ENCODE results near the gene ELOVL5.
A peak's percentile ranks its signal among the peaks of the same experiment; 100 is the strongest.
"Not testable (repeated sequence)": the region's sequence is repeated elsewhere in the genome, so short reads cannot be mapped to it uniquely, and the experiment has no call there.

ELOVL5 gene

DNA sequence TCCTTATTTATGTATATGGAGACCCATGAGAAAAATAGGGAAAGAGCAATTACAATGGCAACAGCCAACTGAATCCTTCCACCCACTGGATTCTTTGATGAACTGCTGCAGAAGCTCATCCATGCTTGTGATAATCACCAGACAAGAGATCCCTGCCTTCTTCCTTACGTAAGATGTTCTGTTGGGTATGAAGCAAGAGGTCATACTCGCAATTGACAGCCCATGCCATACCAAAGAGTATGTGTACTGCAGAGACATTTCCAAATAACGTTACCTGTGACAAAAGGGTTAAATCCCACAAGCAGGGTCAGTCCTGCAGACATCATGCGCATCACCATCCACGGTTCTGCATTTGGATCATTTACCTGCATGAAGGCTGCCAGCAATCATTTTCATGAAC lies 27.8 kb downstream of the ELOVL5 start:
- no peak overlapping the region for H2BK120ac ChIP-seq (ENCODE audit: low read depth, low read length)
- H3K23ac ChIP-seq (ENCODE audit: low read length in 2 of 2) = no peak overlapping the region
- no peaks in the 10 kb centered on the region for H3K36me3 ChIP-seq (ENCODE audit: control insufficient read depth in 1 of 2, insufficient read depth in 2 of 2, low read depth in 1 of 2, low read length in 2 of 2)
- H3K4ac ChIP-seq (ENCODE audit: low read depth in 1 of 2, low read length in 2 of 2) = no peak overlapping the region
- H3K4me2 ChIP-seq (ENCODE audit: low read length, poor library complexity, severe bottlenecking) = no peak overlapping the region
- H2AK5ac ChIP-seq (ENCODE audit: low read length, severe bottlenecking) = no peak overlapping the region
- DNase-seq = peak; percentile 52
- H4K8ac ChIP-seq (ENCODE audit: low read length) = no peak overlapping the region
- no peak overlapping the region for H3K14ac ChIP-seq (ENCODE audit: low read length in 2 of 2)
- H3K18ac ChIP-seq (ENCODE audit: low read depth in 1 of 2, low read length in 2 of 2) = peak overlapping the region in 1 of 2 experiments; percentile 54
- no peak overlapping the region for H3K27ac ChIP-seq (ENCODE audit: low read length, poor library complexity, severe bottlenecking)
- no peak overlapping the region for H2BK5ac ChIP-seq (ENCODE audit: low read depth, low read length, poor library complexity, severe bottlenecking)
- H2BK12ac ChIP-seq (ENCODE audit: low read length in 2 of 2) = peak overlapping the region; percentile 3 to 66
- peaks cover 9% of the 10 kb centered on the region for H3K4me1 ChIP-seq (ENCODE audit: control insufficient read depth, insufficient read depth, low read depth, low read length)
- 91% methylated on average over 5 of the region's 5 CpGs for WGBS
- no peak overlapping the region for H2AFZ ChIP-seq (ENCODE audit: low read depth, low read length)
- no peak overlapping the region for H2BK15ac ChIP-seq (ENCODE audit: low read depth, poor library complexity, severe bottlenecking)
- no peak overlapping the region for H3K4me3 ChIP-seq (ENCODE audit: insufficient read depth in 1 of 2, low read depth in 1 of 2, low read length in 2 of 2)
- H3K27me3 ChIP-seq (ENCODE audit: control insufficient read depth in 1 of 2, insufficient read depth in 1 of 2, low read length in 2 of 2) = no peaks in the 10 kb centered on the region
- H3K79me1 ChIP-seq (replicated peaks; ENCODE audit: low read length, poor library complexity, severe bottlenecking) = peaks cover 15% of the 10 kb centered on the region
- H4K91ac ChIP-seq (ENCODE audit: low read length) = peak overlapping the region; percentile 61
- H3K9ac ChIP-seq (ENCODE audit: low read length) = no peak overlapping the region
- no peaks in the 10 kb centered on the region for H3K9me3 ChIP-seq (ENCODE audit: control insufficient read depth, low read length)

DNA sequence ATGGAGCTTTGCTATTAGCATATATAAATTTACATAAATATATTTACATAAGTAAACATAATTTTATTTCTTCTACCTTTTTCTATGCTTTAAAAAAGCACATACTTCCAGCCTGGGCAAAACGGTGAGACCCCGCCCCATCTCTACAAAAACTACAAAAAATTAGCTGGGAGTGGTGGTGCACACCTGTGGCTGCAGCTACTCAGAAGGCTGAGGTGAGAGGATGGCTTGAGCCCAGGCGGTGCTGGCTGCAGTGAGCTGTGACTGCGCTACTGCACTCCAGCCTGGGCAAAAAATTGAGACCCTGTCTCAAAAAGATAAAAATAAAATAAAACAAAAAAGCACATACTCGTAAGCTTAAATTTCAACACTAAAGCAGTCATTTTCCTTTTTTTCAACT lies 30.3 kb downstream of the ELOVL5 start:
- H2BK120ac ChIP-seq (ENCODE audit: low read depth, low read length) = no peak overlapping the region
- H3K27ac ChIP-seq (ENCODE audit: low read length, poor library complexity, severe bottlenecking) = no peak overlapping the region
- H4K8ac ChIP-seq (ENCODE audit: low read length) = no peak overlapping the region
- no peaks in the 10 kb centered on the region for H3K27me3 ChIP-seq (ENCODE audit: control insufficient read depth in 1 of 2, insufficient read depth in 1 of 2, low read length in 2 of 2)
- no peak overlapping the region for H3K4me3 ChIP-seq (ENCODE audit: insufficient read depth in 1 of 2, low read depth in 1 of 2, low read length in 2 of 2)
- no peak overlapping the region for H2BK12ac ChIP-seq (ENCODE audit: low read length in 2 of 2)
- H2AFZ ChIP-seq (ENCODE audit: low read depth, low read length) = no peak overlapping the region
- no peak for DNase-seq
- H3K9me3 ChIP-seq (ENCODE audit: control insufficient read depth, low read length) = no peaks in the 10 kb centered on the region
- H3K4me2 ChIP-seq (ENCODE audit: low read length, poor library complexity, severe bottlenecking) = no peak overlapping the region
- no peak overlapping the region for H3K4ac ChIP-seq (ENCODE audit: low read depth in 1 of 2, low read length in 2 of 2)
- H2AK5ac ChIP-seq (ENCODE audit: low read length, severe bottlenecking) = no peak overlapping the region
- no peaks in the 10 kb centered on the region for H3K36me3 ChIP-seq (ENCODE audit: control insufficient read depth in 1 of 2, insufficient read depth in 2 of 2, low read depth in 1 of 2, low read length in 2 of 2)
- H3K23ac ChIP-seq (ENCODE audit: low read length in 2 of 2) = no peak overlapping the region
- H4K91ac ChIP-seq (ENCODE audit: low read length) = no peak overlapping the region
- WGBS = 100% methylated on average over 4 of the region's 5 CpGs
- H2BK15ac ChIP-seq (ENCODE audit: low read depth, poor library complexity, severe bottlenecking) = no peak overlapping the region
- H3K14ac ChIP-seq (ENCODE audit: low read length in 2 of 2) = no peak overlapping the region
- no peak overlapping the region for H3K18ac ChIP-seq (ENCODE audit: low read depth in 1 of 2, low read length in 2 of 2)
- H3K9ac ChIP-seq (ENCODE audit: low read length) = no peak overlapping the region
- H3K79me1 ChIP-seq (replicated peaks; ENCODE audit: low read length, poor library complexity, severe bottlenecking) = peaks cover 15% of the 10 kb centered on the region
- peaks cover 5% of the 10 kb centered on the region for H3K4me1 ChIP-seq (ENCODE audit: control insufficient read depth, insufficient read depth, low read depth, low read length)
- H2BK5ac ChIP-seq (ENCODE audit: low read depth, low read length, poor library complexity, severe bottlenecking) = no peak overlapping the region

DNA sequence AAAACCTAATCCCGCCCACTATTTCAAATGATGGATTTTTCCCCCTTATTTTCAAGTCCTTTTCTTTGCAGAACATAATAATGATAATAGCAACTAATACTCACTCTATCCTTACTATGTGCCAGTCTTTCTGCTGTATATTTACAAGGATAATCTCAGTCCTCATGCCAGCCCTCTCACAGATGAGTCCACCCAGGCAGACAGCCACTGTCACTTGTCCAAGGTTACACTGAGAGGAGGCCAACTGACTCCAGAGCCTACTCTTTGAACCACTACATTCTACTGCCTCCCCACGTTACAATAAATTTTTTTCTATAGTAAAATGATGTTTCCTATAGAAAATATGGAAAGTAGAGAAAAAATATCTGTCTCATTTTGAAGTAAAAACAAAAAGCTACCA lies 30.9 kb downstream of the ELOVL5 start:
- Histone ChIP-seq H3K4me2 (ENCODE audit: low read length, poor library complexity, severe bottlenecking) (no peak overlapping the region), H3K4me3 (ENCODE audit: insufficient read depth in 1 of 2, low read depth in 1 of 2, low read length in 2 of 2) (no peak overlapping the region), H2BK15ac (ENCODE audit: low read depth, poor library complexity, severe bottlenecking) (no peak overlapping the region), H2BK12ac (ENCODE audit: low read length in 2 of 2) (no peak overlapping the region), H2BK120ac (ENCODE audit: low read depth, low read length) (no peak overlapping the region), H3K4ac (ENCODE audit: low read depth in 1 of 2, low read length in 2 of 2) (no peak overlapping the region), H2AFZ (ENCODE audit: low read depth, low read length) (no peak overlapping the region), H3K23ac (ENCODE audit: low read length in 2 of 2) (no peak overlapping the region), H4K91ac (ENCODE audit: low read length) (no peak overlapping the region), H2BK5ac (ENCODE audit: low read depth, low read length, poor library complexity, severe bottlenecking) (no peak overlapping the region), H2AK5ac (ENCODE audit: low read length, severe bottlenecking) (no peak overlapping the region), H3K79me1 (replicated peaks; ENCODE audit: low read length, poor library complexity, severe bottlenecking) (peaks cover 15% of the 10 kb centered on the region), H3K4me1 (ENCODE audit: control insufficient read depth, insufficient read depth, low read depth, low read length) (peaks cover 5% of the 10 kb centered on the region), H3K36me3 (ENCODE audit: control insufficient read depth in 1 of 2, insufficient read depth in 2 of 2, low read depth in 1 of 2, low read length in 2 of 2) (no peaks in the 10 kb centered on the region), H3K9ac (ENCODE audit: low read length) (no peak overlapping the region), H4K8ac (ENCODE audit: low read length) (no peak overlapping the region), H3K9me3 (ENCODE audit: control insufficient read depth, low read length) (no peaks in the 10 kb centered on the region), H3K18ac (ENCODE audit: low read depth in 1 of 2, low read length in 2 of 2) (no peak overlapping the region), H3K27ac (ENCODE audit: low read length, poor library complexity, severe bottlenecking) (no peak overlapping the region), H3K27me3 (ENCODE audit: control insufficient read depth in 1 of 2, insufficient read depth in 1 of 2, low read length in 2 of 2) (no peaks in the 10 kb centered on the region), H3K14ac (ENCODE audit: low read length in 2 of 2) (no peak overlapping the region)
- no peak for DNase-seq
- 94% methylated on average over 1 of the region's 2 CpGs for WGBS

DNA sequence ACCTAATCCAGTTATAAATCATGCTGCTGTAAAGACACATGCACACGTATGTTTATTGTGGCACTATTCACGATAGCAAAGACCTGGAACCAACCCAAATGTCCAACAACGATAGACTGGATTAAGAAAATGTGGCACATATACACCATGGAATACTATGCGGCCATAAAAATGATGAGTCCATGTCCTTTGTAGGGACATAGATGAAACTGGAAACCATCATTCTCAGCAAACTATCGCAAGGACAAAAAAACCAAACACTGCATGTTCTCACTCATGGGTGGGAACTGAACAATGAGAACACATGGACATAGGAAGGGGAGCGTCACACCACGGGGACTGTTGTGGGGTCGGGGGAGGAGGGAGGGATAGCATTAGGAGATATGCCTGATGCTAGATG lies 31.5 kb downstream of the ELOVL5 start:
- H3K36me3 ChIP-seq (ENCODE audit: control insufficient read depth in 1 of 2, insufficient read depth in 2 of 2, low read depth in 1 of 2, low read length in 2 of 2); H3K4me3 ChIP-seq (ENCODE audit: insufficient read depth in 1 of 2, low read depth in 1 of 2, low read length in 2 of 2); H2BK5ac ChIP-seq (ENCODE audit: low read depth, low read length, poor library complexity, severe bottlenecking); H3K27me3 ChIP-seq (ENCODE audit: control insufficient read depth in 1 of 2, insufficient read depth in 1 of 2, low read length in 2 of 2); H3K9ac ChIP-seq (ENCODE audit: low read length); H3K18ac ChIP-seq (ENCODE audit: low read depth in 1 of 2, low read length in 2 of 2); H4K8ac ChIP-seq (ENCODE audit: low read length); H2BK15ac ChIP-seq (ENCODE audit: low read depth, poor library complexity, severe bottlenecking); H3K4me1 ChIP-seq (ENCODE audit: control insufficient read depth, insufficient read depth, low read depth, low read length); H3K14ac ChIP-seq (ENCODE audit: low read length in 2 of 2); H2AFZ ChIP-seq (ENCODE audit: low read depth, low read length); H3K23ac ChIP-seq (ENCODE audit: low read length in 2 of 2); DNase-seq; H2AK5ac ChIP-seq (ENCODE audit: low read length, severe bottlenecking); H3K4ac ChIP-seq (ENCODE audit: low read depth in 1 of 2, low read length in 2 of 2); H3K9me3 ChIP-seq (ENCODE audit: control insufficient read depth, low read length); H2BK120ac ChIP-seq (ENCODE audit: low read depth, low read length); H4K91ac ChIP-seq (ENCODE audit: low read length); H3K4me2 ChIP-seq (ENCODE audit: low read length, poor library complexity, severe bottlenecking); H2BK12ac ChIP-seq (ENCODE audit: low read length in 2 of 2); H3K27ac ChIP-seq (ENCODE audit: low read length, poor library complexity, severe bottlenecking): not testable (repeated sequence)
- WGBS = 98% methylated on average over 7 of the region's 8 CpGs
- peaks cover 14% of the 10 kb centered on the region for H3K79me1 ChIP-seq (replicated peaks; ENCODE audit: low read length, poor library complexity, severe bottlenecking)
